ENCODE results near the gene SLC13A1.

The SLC13A1 gene

GRCh38 chr7:123209786-123210185 lies 10.0 kb upstream of the SLC13A1 start:
- H3K27ac ChIP-seq, result no peak overlapping the region
- no peak for TF ChIP-seq CTCF (conservative IDR thresholded peaks at IDR 0.05)

DNA sequence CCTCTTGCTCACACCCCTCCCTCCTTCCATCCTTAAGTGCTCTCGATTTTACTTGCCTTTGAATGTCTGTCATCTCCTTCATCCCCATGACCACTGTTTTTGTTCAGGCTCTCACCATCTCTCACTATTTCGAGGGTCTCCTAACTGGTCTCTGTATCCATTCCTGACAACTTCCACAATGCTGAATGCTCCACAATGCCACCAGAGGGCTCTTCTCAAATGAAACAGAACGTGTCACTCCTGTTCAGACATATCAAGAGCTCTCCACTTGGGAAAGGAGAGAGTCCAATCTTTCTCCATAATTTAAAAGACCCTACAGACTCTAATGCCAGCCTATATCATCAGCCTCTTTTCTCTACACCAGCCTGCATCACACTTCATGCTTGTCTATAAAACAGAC lies 9.0 kb upstream of the SLC13A1 start:
- peak; percentile 69 for TF ChIP-seq CTCF (conservative IDR thresholded peaks at IDR 0.05)
- no peak overlapping the region for H3K27ac ChIP-seq

- H3K27ac ChIP-seq, result no peak overlapping the region
- TF ChIP-seq CTCF (conservative IDR thresholded peaks at IDR 0.05), result no peak
Measured at GRCh38 chr7:123204206-123204835, 4.6 kb upstream of the SLC13A1 start.

DNA sequence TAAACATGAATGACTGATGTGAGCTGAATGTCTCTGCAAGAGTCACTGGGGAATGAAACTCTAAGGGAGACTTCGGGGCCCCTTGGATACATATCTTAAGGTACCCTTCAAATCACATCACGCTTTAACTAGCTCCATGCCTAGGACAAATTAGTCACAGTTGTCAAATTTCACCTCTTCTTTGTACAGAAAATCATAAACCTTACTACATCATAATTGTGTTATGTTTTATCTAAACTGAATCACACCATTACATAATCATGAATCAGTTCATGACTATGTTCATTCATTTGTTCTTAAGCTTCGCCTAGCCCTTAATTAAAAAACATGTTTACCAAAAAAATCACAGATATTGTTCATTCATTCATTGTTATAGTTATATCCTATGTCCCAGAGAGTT lies 2.1 kb upstream of the SLC13A1 start:
- no peak overlapping the region for H3K27ac ChIP-seq
- no peak for TF ChIP-seq CTCF (conservative IDR thresholded peaks at IDR 0.05)

- no peak for TF ChIP-seq CTCF (conservative IDR thresholded peaks at IDR 0.05)
- H3K27ac ChIP-seq, result peak overlapping the region; percentile 30
Measured at GRCh38 chr7:123198668-123199652, 809 bp downstream of the SLC13A1 start.

DNA sequence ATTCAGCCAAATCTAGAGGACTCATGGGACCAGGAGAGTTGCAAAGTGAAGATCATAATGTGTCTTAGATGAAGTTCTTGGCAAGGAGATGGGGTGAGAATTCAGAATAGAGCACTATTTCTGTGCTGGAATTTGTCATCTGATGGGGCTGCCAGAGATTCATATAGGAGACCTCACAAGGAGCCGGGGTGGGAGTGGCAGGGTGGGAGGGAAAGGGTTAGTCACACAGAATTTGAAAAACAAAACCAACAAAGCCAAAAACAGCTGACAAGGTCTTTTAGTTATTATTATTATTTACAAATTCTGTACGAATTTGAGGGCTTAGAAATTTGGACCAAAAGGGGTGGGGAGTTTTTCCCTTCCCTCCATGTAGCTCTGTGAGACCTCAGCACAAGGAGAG lies 1.7 kb downstream of the SLC13A1 start:
- no peak for TF ChIP-seq CTCF (conservative IDR thresholded peaks at IDR 0.05)
- no peak overlapping the region for H3K27ac ChIP-seq

DNA sequence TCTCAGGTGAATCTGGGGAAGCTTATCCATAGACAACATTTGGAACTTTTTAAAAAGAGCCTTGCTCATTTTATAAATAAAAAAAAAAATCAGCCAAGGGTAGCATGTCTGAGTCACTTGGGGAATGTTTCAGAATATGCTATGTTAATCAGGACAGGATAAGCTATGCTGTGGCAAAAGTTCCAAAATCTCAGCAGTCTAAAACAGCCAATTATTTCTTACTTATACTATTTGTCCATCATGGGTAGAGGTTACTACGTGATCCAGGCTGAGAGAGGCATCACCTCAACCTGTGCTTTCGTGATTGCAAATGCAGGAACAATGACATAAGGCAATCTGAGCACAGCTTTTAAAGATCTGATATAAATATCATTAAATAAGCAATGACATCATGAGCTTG lies 6.5 kb downstream of the SLC13A1 start:
- no peak overlapping the region for H3K27ac ChIP-seq

More for the DNA sequence above, 6.5 kb downstream of the SLC13A1 start:
- no peak for TF ChIP-seq CTCF (conservative IDR thresholded peaks at IDR 0.05)
